ENCODE results near the gene CHIC2.

DNA sequence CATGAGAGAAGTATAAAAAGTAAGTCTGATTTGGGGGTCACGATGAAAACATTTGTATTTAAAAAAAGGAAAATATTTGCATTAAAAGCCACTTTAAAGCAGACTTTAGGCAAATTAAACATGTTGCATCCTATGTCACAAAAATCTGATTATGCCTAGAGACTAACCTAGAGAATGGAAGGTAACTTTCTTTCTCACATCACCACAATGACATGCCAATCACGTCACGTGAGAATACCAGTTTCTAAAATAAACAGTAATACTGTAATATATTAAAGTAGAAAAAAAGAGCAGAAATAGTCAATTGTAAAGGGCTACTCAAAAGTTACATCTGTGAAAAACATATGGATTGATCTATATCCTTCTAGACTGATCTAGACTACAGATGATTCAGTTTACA is 3.3 kb downstream of the CHIC2 start:
- TF ChIP-seq CTCF (IDR thresholded peaks at IDR 0.05; ENCODE audit: borderline replicate concordance, extremely low read depth, low read length, poor library complexity, severe bottlenecking) (no peak), EZH2 (IDR thresholded peaks at IDR 0.05; ENCODE audit: borderline replicate concordance, low read depth, low read length, severe bottlenecking) (no peak)
